HG02571 (cell line): ENCODE measurements around the gene MITF.
A peak's percentile ranks its signal among the peaks of the same experiment; 100 is the strongest.

ENCODE experiments used
- ATAC-seq: cut with Tn5 transposase; IDR thresholded peaks from one replicate; pipeline ENCODE4 v1.9.1; 2021; ENCODE audit warnings: mild to moderate bottlenecking, moderate library complexity; ENCODE audit not compliant: unreplicated experiment

The MITF gene, protein sequence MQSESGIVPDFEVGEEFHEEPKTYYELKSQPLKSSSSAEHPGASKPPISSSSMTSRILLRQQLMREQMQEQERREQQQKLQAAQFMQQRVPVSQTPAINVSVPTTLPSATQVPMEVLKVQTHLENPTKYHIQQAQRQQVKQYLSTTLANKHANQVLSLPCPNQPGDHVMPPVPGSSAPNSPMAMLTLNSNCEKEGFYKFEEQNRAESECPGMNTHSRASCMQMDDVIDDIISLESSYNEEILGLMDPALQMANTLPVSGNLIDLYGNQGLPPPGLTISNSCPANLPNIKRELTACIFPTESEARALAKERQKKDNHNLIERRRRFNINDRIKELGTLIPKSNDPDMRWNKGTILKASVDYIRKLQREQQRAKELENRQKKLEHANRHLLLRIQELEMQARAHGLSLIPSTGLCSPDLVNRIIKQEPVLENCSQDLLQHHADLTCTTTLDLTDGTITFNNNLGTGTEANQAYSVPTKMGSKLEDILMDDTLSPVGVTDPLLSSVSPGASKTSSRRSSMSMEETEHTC

DNA sequence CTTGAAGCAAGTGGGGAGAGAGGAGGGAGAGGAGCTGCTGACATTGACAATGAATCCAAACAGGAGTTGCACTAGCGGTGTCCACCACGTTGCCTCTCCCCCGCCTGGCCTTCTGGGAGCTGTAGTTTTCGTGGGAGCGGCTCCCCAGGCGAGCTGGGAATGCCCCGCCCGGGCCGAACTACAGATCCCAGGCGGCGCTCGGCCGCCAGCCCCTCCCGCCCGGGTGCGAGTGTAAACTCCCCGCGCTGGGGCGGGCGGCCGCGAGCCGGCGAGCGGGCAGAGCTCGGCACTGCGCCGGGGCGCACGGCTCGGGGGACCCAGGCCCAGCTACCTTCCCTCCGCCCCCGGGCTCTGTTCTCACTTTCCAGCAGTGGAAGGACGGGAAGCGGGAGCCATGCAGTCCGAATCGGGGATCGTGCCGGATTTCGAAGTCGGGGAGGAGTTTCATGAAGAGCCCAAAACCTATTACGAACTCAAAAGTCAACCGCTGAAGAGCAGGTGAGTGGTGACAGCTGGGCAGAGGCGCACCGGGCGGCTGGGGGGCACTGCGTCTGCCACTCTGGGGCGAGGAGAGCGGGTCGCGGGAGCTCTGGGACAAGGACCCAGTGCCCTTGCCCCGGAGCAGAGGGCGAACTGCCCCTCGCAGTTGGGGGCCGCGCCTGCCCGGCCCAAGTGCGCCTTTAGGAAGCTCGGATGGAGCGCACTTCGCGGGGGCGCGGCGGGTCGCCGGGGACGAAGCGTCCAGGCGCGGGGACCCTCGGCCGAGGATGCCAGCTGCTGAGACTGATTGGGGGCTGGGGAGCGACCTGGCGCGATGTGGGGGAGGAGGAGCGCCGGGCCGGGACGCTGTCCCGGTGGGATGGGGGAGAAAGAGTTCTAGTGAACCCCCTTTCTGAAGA is at the start of gene MITF:
Gene MITF (plus strand): TSS at position 261 of the 899 bp plus-strand sequence. CDS start 134 bp downstream, at position 395.
- ATAC-seq: peak; percentile 97

DNA sequence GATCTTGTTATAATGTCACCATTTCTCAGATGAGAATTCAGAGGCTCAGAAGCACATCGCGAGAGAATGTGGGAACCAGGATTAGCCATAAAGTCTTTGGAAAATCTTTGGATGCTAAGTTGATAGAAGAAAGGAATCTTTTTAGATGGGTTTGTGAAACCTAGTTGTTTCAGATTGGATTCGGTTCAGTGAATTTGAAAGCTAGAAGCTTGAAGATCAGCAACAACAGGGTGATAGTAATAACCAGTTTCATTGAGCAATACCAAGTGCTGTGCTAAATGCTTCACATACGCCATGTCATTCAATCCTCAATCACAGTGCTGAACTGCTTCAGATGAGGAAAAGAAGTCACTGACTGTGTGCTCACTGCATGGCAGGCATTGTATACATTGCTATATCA is 47.4 kb upstream of the MITF start:
- ATAC-seq: no peak

DNA sequence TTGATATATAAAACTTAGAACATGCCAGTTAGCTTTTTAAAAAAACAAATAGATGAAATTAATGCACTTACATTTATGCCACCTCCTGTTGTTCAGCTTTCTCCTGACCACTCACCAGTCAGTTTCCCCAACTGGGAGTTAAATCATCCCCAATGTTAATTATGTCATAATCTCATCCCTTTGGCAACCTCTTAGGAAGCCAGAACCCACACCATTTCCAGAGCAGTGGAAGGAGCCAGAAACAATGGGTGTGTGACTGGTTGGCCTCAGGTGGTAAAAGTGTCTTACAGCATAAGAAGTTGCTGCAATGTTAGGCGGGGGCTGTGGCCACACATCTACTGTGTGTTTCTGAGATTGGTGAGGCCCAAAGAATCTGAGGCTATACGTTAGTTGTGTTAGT is 46.5 kb upstream of the MITF start:
- no peak for ATAC-seq

DNA sequence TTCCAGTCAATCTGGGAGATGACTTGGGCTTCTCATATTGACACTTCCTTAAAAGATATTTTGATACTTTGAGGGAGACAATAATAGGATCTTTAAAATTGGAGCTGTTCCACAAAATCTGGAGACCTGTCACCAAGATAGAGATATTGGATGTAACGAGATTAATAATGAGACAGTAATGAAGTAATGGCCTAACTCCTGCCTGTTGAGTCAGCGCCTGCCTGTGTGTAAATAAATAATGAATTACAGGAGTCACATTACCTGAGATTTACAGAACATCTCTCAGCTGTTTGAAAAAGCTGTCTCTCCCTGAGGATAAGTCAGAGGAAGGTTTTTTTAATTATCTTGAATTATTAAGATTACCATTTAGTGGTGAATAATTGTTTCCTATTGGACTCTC is 43.8 kb upstream of the MITF start:
- ATAC-seq: no peak

DNA sequence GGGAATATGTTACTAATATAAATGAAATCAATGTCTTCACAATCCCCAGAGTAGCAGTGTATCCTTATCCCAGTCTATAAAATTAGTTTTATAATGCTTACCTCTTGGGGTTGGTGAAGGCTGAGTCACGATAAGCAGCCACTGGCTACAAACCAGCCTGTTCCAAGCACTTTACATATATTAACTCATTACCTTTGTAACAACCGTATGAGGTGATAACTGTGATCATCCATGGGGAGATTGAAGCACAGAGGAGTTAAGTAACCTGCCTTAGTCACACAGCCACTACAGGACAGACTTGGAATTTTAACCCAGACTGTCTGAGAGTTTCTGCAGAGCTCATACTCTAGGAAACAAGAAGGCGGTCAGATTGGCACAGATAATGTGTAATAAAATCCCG is 43.3 kb upstream of the MITF start:
- ATAC-seq: no peak

DNA sequence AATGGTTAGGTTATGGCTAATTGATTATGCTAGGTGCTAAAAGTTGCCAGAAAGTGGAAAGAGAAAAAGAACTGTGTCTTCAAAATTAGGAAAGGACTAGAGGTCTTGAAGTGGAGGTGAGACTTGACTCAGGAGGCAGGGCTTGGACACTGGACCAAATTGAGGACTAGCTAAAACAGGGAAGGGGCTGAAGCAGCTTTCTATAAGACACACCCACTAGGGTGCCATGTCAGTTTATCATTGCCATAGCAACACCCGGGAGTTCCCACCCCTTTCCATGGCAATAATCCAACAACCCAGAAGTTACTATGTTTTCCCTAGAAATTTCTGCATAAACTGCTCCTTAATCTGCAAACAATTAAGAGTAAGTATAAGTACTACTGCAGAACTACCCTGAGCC is 42.9 kb upstream of the MITF start:
- ATAC-seq: no peak

DNA sequence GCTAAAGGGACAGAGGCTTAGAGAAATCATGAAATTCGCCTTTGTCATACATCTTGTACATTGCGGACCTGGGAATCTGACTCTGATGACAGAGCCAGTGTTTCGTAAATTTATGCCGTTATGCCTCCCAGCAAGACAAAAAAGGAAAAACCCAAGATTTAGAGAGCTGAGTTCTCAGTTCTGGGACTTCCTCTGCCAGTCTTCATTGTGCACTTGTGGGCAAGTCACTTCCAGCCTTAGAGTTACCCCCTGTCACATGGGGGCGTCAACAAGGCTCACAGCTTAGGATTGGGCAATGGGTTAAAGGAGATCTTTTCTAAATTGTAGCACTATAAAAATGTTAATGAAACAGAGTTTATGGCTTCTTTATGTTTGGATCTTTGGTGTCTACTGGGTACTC is 41.9 kb upstream of the MITF start:
- no peak for ATAC-seq

DNA sequence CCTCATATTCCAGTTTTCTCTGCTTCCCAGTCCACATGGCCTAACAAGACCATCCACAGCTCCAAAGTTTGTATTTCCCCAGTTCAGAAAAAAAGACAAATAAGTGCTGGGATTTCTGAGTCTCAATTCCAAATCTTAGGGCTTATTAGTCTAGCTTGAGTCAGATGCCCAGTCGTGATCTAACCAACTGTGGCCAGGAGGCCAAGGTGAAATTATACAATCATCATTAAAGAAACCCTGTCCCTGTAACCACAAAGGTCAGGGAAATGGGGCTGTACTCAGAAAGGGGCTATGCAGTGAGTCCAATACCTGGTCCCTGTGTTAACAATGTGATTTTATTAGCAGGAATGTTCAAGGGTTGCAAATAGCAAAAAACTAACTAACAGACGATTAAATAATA is 40.5 kb upstream of the MITF start:
- ATAC-seq: no peak

DNA sequence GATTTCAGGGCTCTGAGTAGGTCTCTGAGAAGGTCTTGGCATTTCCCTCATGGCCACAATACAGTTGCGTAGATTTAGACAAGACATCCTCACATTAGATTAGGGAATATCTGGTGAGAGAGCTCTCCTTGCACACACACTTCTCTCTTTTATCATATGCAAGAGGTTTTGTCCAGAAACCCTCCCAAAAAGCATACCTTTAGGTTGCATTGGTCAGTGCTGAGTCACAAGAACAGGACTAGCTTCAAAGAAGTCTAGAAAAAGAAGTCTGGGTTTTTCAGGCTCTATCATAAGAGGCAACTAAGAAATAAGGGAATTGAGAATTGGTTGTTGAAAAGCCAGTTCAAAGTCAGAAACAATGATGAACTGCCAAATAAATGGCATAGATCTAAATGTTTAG is 40.1 kb upstream of the MITF start:
- no peak for ATAC-seq

DNA sequence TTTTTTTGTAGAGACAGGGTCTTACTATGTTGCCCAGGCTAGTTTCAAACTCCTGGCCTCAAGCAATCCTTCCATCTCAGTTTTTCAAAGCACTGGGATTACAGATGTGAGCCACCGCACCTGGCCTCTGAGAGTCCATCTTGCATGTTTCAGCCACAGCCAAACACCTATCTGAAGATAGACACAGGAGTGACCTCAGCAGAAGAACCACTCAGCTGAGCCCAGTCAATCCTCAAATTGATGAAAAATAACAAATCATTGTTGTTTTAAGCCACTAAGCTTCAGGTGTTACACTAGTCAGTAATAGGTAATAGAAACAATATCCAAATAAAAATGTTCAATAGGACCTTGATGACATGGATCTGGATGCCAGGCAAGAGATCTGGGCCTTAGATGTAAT is 38.3 kb upstream of the MITF start:
- ATAC-seq: no peak

DNA sequence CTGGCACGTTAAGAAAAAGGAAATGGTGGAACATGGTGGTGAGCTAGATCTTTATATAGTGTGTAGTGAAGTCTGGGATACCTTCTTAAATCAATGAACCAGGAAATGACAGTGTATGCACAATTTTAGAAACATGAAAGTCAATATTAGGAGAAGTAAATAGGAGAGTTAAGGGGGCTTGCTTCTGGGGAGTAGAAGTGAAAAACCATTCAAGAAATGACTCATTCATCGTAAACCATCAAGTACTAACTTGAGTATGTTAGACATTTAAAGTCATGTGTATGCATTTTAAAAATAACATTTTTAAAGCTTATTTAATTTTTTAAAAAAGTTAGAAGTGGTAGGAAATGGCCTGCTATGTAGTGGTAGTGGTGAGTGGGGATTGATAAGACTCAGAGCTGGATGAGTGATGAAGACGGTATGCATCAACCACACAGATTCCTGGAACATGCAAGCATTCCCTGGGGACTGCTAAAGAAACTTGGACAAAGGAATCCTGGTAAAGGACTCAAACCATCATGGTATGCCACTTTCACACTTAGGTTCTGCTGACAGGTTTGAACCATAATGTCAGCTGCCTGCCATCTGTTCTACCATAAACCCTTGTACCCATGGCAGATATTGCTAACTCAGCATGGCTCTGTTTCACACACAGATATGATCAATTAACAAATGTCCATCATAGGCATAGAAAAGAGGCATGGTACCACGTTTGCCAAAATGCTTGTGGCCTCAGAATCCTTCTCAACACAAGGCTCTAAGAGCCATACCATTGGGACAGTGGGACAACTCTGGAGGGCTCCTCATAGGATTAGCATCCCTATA is 28.9 kb upstream of the MITF start:
- ATAC-seq: no peak

DNA sequence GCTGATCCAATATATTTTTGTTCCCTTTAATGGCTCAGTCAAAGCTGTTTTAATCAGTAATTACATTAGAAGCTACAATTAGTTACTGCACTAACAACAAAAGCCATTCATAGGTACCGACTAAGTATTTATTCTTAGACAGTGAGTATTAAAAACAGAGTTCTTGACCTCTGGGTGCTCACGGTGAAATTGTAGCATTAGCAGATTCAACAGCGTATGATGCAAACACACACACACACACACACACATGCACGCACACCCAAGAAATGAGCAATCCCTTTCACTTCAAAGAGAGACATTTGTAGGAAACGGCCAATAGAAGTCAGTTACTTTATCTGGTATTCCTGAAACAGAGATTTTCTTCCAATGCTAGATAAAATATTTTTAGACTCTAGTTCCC is 27.0 kb upstream of the MITF start:
- ATAC-seq: no peak

DNA sequence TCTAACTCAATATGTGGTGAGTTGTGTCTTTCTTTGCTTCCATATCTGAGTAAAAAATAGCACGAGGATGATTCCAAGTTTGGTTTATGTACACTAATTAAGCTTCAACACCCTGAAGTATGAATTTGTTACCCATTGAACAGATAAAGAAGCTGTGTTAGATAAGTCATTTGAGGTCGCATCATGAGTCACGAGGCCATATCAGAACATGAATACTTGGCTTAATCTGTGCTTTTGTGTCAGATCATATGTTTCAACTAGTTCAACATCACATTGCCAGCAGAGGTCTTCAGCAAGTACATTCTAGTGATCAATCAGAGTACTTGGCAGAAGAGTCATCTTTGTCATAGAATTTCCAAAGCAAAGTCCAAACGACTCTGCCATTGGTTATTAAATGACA is 26.3 kb upstream of the MITF start:
- ATAC-seq: no peak

DNA sequence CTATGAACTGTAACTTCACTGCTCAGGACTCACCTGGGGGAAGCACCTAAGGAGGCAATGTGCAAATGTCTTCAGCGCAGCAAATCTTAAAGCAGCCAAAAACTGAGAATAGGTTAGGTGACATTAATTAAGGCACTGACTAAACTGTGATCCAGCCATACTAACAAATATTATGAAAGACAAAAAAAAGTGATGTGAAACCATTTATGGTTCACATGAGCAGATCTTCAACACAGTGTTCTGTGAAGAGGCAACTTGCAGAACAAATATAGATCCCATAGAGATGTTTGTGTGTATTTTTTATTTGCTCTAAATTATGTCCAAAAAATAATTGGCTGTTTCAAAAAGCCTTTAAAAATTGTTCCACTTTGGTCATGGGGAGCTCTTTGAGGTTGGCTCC is 24.1 kb upstream of the MITF start:
- ATAC-seq: no peak

DNA sequence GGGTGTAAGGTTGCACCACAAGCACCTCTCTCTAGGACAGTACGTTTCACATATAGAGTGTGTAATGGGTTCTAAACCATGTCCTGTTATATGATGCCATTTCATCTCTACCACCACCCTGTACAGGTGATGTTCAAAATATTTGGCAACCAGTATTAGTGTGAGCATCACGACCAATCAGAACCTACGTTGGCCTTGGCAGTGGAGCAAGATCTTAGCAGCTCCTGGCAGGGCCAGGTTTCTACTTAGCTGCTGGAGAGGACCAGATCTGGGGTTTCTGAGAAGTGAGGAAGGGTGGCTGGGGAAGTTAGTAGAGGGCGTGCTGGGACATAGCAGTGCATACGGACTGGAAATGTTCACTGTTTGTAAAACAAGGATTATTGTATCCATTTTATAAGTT is 23.1 kb upstream of the MITF start:
- no peak for ATAC-seq

DNA sequence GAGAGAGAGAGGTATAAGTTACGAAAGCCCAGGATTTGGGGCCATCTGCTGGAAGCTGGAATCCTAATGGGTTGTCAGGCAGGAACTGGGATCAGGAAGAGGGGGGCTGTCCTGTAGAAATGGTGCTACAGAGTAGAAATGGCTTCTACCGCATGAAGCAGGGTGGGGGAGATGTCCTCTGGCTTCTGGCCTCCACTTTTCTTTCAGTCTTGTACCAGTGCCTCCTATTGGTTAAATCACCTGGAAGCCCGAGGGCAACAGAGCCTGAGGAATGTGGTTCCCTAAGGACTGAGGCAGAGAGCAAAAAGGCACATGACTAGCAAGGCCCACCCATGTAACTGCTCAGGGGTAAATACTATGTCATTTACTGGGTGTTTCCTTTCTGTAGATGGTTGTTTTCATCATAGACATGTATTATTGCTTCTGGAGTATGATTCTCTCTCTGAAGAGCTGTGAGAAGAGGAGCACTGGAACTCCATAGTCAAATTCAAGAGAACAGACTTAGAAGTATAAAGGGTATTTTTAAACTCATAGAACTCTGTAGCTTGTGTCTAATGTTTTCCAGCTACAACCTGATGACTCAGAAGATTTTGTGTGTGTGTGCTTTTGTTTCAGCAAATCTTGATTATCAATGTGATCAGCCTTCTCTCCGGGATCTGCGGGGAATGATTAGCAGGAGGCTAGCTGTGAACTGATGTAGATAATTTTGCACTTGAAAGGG is 20.2 kb upstream of the MITF start:
- ATAC-seq: no peak

DNA sequence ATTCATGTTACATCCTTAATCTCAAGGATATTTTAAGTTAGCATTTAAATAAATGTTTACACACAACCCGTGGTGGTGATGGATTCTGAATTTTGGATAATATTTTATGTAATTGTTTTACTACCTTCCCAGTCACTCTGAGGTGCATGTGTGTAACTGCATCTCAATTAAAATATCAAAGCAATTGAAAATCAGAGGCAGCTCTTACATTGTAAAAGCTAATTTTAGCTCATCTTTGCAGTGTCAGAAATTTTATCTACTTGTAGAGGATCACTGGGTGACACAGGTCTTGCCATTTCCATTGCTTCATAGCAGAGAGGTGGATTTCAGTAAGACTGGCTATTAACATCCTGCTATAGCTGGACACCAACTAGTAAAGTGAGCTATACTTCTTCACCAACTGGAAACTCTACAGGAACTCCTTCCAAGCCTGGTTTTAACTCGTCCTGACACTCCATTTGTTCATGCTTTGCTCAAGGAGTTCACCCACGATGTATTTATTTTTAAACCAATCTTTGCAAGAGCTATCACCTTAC is 19.6 kb upstream of the MITF start:
- ATAC-seq: no peak

DNA sequence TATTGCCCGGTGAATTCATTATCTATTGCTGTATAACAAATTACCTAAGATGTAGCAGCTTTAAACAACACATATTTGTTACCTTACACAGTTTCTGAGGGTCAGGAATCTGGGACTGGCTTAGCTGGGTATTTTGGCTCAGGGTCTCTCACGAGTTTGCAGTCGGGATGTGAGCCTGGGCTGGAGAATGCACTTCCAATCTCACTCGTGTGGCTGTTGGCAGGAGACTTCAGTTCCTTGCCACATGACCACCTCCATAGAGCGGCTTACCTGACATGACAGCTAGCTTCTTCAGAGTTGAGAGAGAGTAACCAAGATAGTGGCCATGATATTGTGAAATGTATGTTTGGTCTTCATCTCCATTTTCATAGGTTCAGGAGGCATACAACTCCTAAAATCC is 18.4 kb upstream of the MITF start:
- no peak for ATAC-seq

DNA sequence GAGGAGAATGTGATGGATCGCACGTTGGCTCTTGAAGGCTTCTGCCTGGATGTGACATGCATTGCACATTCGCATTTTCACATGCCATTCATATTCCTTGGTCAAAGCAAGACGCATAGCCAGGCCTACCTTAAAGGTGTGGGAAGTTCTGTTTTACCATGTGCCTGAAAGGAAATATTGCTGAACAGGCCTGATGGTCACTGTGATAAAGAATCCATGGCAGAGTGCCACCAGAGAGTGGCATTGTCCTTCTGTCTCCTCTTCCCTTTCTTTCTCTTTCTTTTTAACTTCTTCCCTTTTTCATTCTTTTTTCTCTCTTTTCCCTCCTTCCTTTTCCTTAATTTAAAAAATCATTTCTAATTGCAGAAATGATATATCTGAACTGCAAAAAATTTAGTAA is 15.9 kb upstream of the MITF start:
- no peak for ATAC-seq
